GM12892 (cell line): ENCODE results near the gene DLG2.
A peak's percentile ranks its signal among the peaks of the same experiment; 100 is the strongest.

ENCODE experiments used
- DNase-seq: peaks from one replicate; pipeline ENCODE4 v3.0.0; 2011; ENCODE audit not compliant: insufficient read length
- FAIRE-seq: peaks from 2 replicates; lab custom pipeline; 2011; peaks lifted over from hg19 to GRCh38; lab: Jason Lieb, UNC
- POLR2A ChIP-seq: IDR thresholded peaks from 2 replicates; pipeline ENCODE4 v1.6.1; 2011; ENCODE audit warnings: low read depth, low read length, control low read depth
- POLR2AphosphoS5 ChIP-seq: IDR thresholded peaks from 2 replicates; pipeline ENCODE4 v1.6.1; 2011; ENCODE audit warnings: low read depth, low read length, control low read depth
- TAF1 ChIP-seq: IDR thresholded peaks from 2 replicates; pipeline ENCODE4 v1.6.1; 2011; ENCODE audit warnings: low read depth, mild to moderate bottlenecking, control low read depth, low read length, borderline replicate concordance

DLG2 gene

GRCh38 chr11:83480811-83481210, 2146.3 kb downstream of the DLG2 start:
- no peak for DNase-seq
- no peak for TF ChIP-seq POLR2A
- TF ChIP-seq TAF1 = no peak
- TF ChIP-seq POLR2AphosphoS5 = no peak
- no peak for FAIRE-seq

- no peak for FAIRE-seq
- TF ChIP-seq POLR2AphosphoS5 = no peak
- TF ChIP-seq TAF1 = no peak
- TF ChIP-seq POLR2A = no peak
- DNase-seq = no peak
Observed at GRCh38 chr11:83480251-83480650, 2146.9 kb downstream of the DLG2 start.

- DNase-seq (no peak), FAIRE-seq (no peak)
- TF ChIP-seq TAF1 = no peak
- TF ChIP-seq POLR2A = no peak
- TF ChIP-seq POLR2AphosphoS5 = no peak
Observed at GRCh38 chr11:83477772-83478171, 2149.4 kb downstream of the DLG2 start.

DNA sequence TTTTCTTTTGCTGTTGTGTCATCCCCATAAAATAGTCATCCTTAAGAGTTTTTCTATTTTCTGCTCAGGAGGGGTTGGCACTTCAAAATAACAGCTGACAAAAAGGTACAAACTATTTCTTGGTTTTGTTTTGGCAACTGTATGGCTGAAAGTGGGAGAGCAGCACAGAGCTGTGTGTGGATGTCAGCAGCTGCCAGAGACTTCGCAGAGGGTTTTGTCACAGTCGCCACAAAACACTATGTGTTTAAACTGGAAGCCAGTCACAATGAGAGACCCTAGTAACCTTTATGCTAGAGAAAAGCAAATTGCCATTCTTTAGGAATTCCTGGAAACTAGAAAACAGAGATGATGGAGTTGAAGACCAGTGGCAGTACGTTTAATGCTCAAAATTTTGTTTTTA, 2151.4 kb downstream of the DLG2 start:
- TF ChIP-seq TAF1 (no peak), POLR2A (no peak), POLR2AphosphoS5 (no peak)
- FAIRE-seq (no peak), DNase-seq (no peak)

GRCh38 chr11:83473743-83474142, 2153.4 kb downstream of the DLG2 start:
- FAIRE-seq (no peak), DNase-seq (no peak)
- TF ChIP-seq POLR2A (no peak), POLR2AphosphoS5 (no peak), TAF1 (no peak)

GRCh38 chr11:83472806-83473205, 2154.3 kb downstream of the DLG2 start:
- TF ChIP-seq POLR2AphosphoS5 (no peak), POLR2A (no peak), TAF1 (no peak)
- no peak for FAIRE-seq
- DNase-seq = no peak

- FAIRE-seq (no peak), DNase-seq (no peak)
- TF ChIP-seq POLR2AphosphoS5 (no peak), TAF1 (no peak), POLR2A (no peak)
Observed at GRCh38 chr11:83471831-83472727, 2155.1 kb downstream of the DLG2 start.

- DNase-seq (no peak), FAIRE-seq (no peak)
- TF ChIP-seq POLR2A (no peak), POLR2AphosphoS5 (no peak), TAF1 (no peak)
Observed at GRCh38 chr11:83467837-83468236, 2159.3 kb downstream of the DLG2 start.

DNA sequence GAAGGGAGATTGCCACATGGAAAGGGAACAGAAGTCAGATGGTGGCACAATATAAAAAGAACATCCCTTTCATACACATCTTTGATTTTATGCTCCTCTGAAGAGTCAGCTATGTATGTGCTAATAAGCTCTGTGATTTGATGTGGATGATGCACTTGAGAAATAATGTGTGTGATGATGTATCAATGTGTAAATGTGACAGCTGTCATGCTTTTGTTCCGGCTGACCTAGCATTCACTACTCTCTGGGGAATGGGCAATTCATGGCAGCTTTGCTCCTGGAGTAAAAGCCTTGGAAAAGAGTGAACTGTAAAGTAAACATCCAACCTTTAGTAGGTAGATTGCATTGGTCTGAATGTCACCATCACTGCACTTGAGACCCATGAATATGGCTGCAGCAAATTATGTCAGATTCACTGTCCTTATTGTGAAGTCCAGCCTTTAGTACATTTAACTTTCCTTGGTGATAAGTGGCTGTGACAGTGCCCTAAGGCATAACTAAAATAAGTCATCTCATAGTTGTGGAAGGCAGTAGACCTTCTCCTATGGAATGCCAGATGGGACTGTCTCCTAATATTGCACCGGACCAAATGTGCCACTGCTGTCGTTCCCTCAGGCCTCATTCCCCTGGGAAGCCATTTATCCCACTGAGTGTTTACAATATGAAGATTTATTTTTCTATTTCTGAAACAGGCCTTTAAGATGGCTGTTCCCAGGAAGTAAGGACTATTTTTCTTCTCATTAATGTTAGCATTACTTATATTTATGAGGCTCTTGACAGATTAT, 2162.8 kb downstream of the DLG2 start:
- FAIRE-seq (peak; percentile 42), DNase-seq (no peak)
- TF ChIP-seq POLR2A (no peak), POLR2AphosphoS5 (no peak), TAF1 (no peak)

GRCh38 chr11:83459798-83460197, 2167.3 kb downstream of the DLG2 start:
- FAIRE-seq (no peak), DNase-seq (no peak)
- no peak for TF ChIP-seq TAF1
- TF ChIP-seq POLR2A = no peak
- TF ChIP-seq POLR2AphosphoS5 = no peak

- no peak for FAIRE-seq
- no peak for TF ChIP-seq POLR2A
- TF ChIP-seq TAF1 = no peak
- TF ChIP-seq POLR2AphosphoS5 = no peak
- no peak for DNase-seq
Observed at GRCh38 chr11:83456566-83456965, 2170.6 kb downstream of the DLG2 start.
